ENCODE measurements around the gene KIF3A.
A peak's percentile ranks its signal among the peaks of the same experiment; 100 is the strongest.

DNA sequence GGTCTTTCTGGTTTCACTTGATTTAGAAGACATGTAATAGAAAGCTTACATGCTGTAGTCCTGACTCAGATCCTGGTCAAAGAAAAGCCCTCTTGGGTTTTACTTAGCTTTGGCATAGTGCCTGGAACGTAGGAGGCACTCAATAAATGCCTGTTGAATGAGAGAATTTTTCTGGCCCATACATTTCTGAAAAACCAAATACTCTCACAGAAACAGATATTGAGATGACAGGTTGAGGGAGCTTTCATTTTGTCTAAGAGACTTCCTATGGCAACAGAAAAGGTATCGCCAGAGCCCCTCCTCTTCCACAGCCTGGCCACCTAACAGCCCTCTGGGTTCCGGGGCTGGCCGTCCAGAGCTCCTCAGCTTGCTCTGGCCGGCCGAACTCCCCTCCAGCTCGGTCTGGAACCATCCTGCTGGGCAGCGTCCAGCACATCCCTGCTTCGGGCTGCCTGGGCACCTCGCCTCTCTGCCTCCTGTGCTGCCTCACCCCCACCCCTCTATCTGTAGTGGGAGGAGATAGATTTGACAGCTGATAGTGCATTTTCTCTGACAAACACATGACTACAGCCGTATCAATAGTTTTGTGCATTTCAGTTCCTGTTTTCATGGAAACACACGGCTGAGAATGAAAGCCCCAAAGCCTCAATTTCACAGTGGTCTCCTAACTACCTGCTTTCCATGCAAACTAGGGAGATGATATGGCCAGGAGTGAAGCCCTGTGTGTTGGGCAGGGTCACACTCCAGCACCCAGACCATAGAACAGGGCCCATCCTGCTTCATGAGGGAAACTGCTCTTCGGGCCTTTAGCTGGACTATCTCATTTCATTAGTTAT, 62.5 kb downstream of the KIF3A start:
- TF ChIP-seq POLR2AphosphoS5 (IDR thresholded peaks at IDR 0.05; ENCODE audit: low read depth, low read length) = 0 out of 2 replicates have a peak, but pooled peaks have one; percentile 25
- TF ChIP-seq POLR2A (IDR thresholded peaks at IDR 0.05; ENCODE audit: low read depth, low read length) = no peak
- TF ChIP-seq TAF1 (IDR thresholded peaks at IDR 0.05; ENCODE audit: low read depth, low read length) = no peak
- TF ChIP-seq SPI1 (IDR thresholded peaks at IDR 0.05; ENCODE audit: low read depth, low read length) = peak; percentile 99
- TF ChIP-seq POU2F2 (IDR thresholded peaks at IDR 0.05; ENCODE audit: low read depth, low read length) = peak; percentile 60; the same call in 1 of the 2 replicates
- TF ChIP-seq PAX5 (IDR thresholded peaks at IDR 0.05; ENCODE audit: insufficient read depth, low read length, severe bottlenecking) = no peak
